SK-N-SH (cell line): ENCODE data around the gene PDLIM5. TPM values are rescaled to one million over a fixed set of nuclear protein-coding genes. Genes with fewer than 3 reads are reported as not detected.

Source experiments
- CTCF ChIA-PET: fragments of 300-600, 350-600 bp; formaldehyde crosslinking; extraction: SDS; loops from one replicate; lab custom pipeline; 2021; lab: Yijun Ruan, JAX
- POLR2A ChIA-PET: fragments of 350-600 bp; sonication (Branson Sonifier 250); formaldehyde crosslinking; extraction: SDS; loops from one replicate; lab custom pipeline; 2020; ENCODE audit warnings: antibody characterized with exemption, inconsistent platforms; lab: Yijun Ruan, JAX
- DNase-seq: peaks from one replicate; pipeline ENCODE4 v3.0.0; 2012
- H2AFZ ChIP-seq: fragments of 200-600 bp; sonication (generic); 2 replicates; pipeline ENCODE4 v1.8.1; 2016; ENCODE audit warnings: antibody characterized with exemption, mild to moderate bottlenecking, low read depth
- H3F3A ChIP-seq: fragments of 200-600 bp; sonication (generic); replicated peaks from 2 replicates; pipeline ENCODE3; 2016; ENCODE audit warnings: antibody characterized with exemption, mild to moderate bottlenecking; ENCODE audit not compliant: insufficient read depth
- H3K27ac ChIP-seq, 2 experiments: fragments of 200-500 bp in 1 of 2; fragments of 200-600 bp in 1 of 2; sonication (Bioruptor generic) in 1 of 2; sonication (generic), shearing (Covaris generic) in 1 of 2; 2 replicates each; pipeline versions ENCODE4 v1.5.1 to v1.6.1; 2014 to 2016; ENCODE audit warnings: low read depth in 2 of 2, inconsistent platforms in 1 of 2, low read length in 1 of 2, mild to moderate bottlenecking in 1 of 2, mixed read lengths in 1 of 2
- H3K27me3 ChIP-seq: fragments of 200-600 bp; sonication (generic), shearing (Covaris generic); 2 replicates; pipeline ENCODE4 v1.6.1; 2016; ENCODE audit warnings: mixed run types; ENCODE audit not compliant: insufficient read depth
- H3K36me3 ChIP-seq, 2 experiments: fragments of 200-500 bp in 1 of 2; fragments of 200-600 bp in 1 of 2; sonication (Bioruptor generic) in 1 of 2; sonication (generic) in 1 of 2; replicated peaks in 1 of 2; 2 replicates each; pipeline versions ENCODE3 to v1.5.1; 2014 to 2016; ENCODE audit warnings: low read length in 1 of 2, mild to moderate bottlenecking in 1 of 2; ENCODE audit not compliant: insufficient read depth in 2 of 2, control insufficient read depth in 1 of 2
- H3K4me1 ChIP-seq, 2 experiments: fragments of 200-500 bp in 1 of 2; fragments of 200-600 bp in 1 of 2; sonication (Bioruptor generic) in 1 of 2; sonication (generic), shearing (Covaris generic) in 1 of 2; 2 replicates each; pipeline versions ENCODE4 v1.5.1 to v1.6.1; 2014 to 2016; ENCODE audit warnings: low read depth in 1 of 2, low read length in 1 of 2, mixed run types in 1 of 2; ENCODE audit not compliant: insufficient read depth in 2 of 2, control insufficient read depth in 1 of 2
- H3K4me2 ChIP-seq: fragments of 200-600 bp; sonication (generic), shearing (Covaris generic); 2 replicates; pipeline ENCODE4 v1.6.1; 2017; ENCODE audit warnings: mixed run types
- H3K4me3 ChIP-seq, 2 experiments: fragments of 200-500 bp in 1 of 2; fragments of 200-600 bp in 1 of 2; sonication (Bioruptor generic) in 1 of 2; sonication (generic), shearing (Covaris generic) in 1 of 2; 2 replicates each; pipeline versions ENCODE4 v1.5.1 to v1.8.1; 2014 to 2016; ENCODE audit warnings: low read depth in 2 of 2, inconsistent platforms in 1 of 2, low read length in 1 of 2, mild to moderate bottlenecking in 1 of 2, mixed read lengths in 1 of 2, moderate library complexity in 1 of 2
- H3K79me2 ChIP-seq: fragments of 200-600 bp; sonication (generic); 2 replicates; pipeline ENCODE4 v1.8.1; 2017; ENCODE audit warnings: mild to moderate bottlenecking; ENCODE audit not compliant: insufficient read depth
- H3K9ac ChIP-seq: fragments of 200-600 bp; sonication (generic); 2 replicates; pipeline ENCODE4 v1.6.1; 2017; ENCODE audit warnings: mixed run types
- H3K9me2 ChIP-seq: fragments of 200-600 bp; sonication (generic); 2 replicates; pipeline ENCODE4 v1.6.1; 2017; ENCODE audit warnings: mixed run types
- H3K9me3 ChIP-seq: fragments of 200-600 bp; sonication (generic); 2 replicates; pipeline ENCODE4 v1.6.1; 2017; ENCODE audit warnings: mixed run types, mild to moderate bottlenecking, moderate library complexity
- H4K20me1 ChIP-seq: fragments of 200-600 bp; sonication (generic); 2 replicates; pipeline ENCODE4 v1.6.1; 2017; ENCODE audit warnings: mild to moderate bottlenecking, mixed run types; ENCODE audit not compliant: insufficient read depth
- CHD2 ChIP-seq: fragments of 150-350 bp; IDR thresholded peaks from 2 replicates; pipeline ENCODE4 v1.6.1; 2018; ENCODE audit warnings: low read length; ENCODE audit not compliant: partially characterized antibody
- EP300 ChIP-seq, 2 experiments: IDR thresholded peaks; 2 replicates each; pipeline versions ENCODE4 v1.4.0 to v1.6.1; 2012; ENCODE audit warnings: borderline replicate concordance in 1 of 2, low read depth in 1 of 2, low read length in 1 of 2
- FOSL2 ChIP-seq: IDR thresholded peaks from 2 replicates; pipeline ENCODE4 v1.4.0; 2012; ENCODE audit warnings: low read depth, mild to moderate bottlenecking, moderate library complexity, borderline replicate concordance
- FOXM1 ChIP-seq: IDR thresholded peaks from 2 replicates; pipeline ENCODE4 v1.4.0; 2012; ENCODE audit warnings: low read depth, mild to moderate bottlenecking
- MEF2A ChIP-seq: IDR thresholded peaks from 2 replicates; pipeline ENCODE4 v1.4.0; 2012; ENCODE audit warnings: low read depth, borderline replicate concordance
- MXI1 ChIP-seq: IDR thresholded peaks from 2 replicates; pipeline ENCODE4 v1.6.1; 2012; ENCODE audit warnings: mild to moderate bottlenecking, low read depth, low read length, improper control_type of control experiment
- NFIC ChIP-seq: IDR thresholded peaks from 2 replicates; pipeline ENCODE4 v1.4.0; 2012; ENCODE audit warnings: borderline replicate concordance
- RAD21 ChIP-seq: IDR thresholded peaks from 2 replicates; pipeline ENCODE4 v1.6.1; 2012; ENCODE audit warnings: mild to moderate bottlenecking, low read length
- REST ChIP-seq: IDR thresholded peaks from 2 replicates; pipeline ENCODE4 v1.6.1; 2012; ENCODE audit warnings: mild to moderate bottlenecking, low read depth, low read length, moderate library complexity
- SIN3A ChIP-seq: IDR thresholded peaks from 2 replicates; pipeline ENCODE4 v1.6.1; 2012; ENCODE audit warnings: low read depth, mild to moderate bottlenecking, low read length, moderate library complexity, borderline replicate concordance
- SMC3 ChIP-seq: IDR thresholded peaks from 2 replicates; pipeline ENCODE4 v1.6.1; 2012; ENCODE audit warnings: low read depth, low read length, improper control_type of control experiment
- TEAD4 ChIP-seq: IDR thresholded peaks from 2 replicates; pipeline ENCODE4 v1.4.0; 2012; ENCODE audit warnings: mild to moderate bottlenecking, borderline replicate concordance; ENCODE audit not compliant: insufficient read depth
- WGBS: methylation state at CpG from one replicate; pipeline ENCODE4 v1.1.6; 2017; ENCODE audit warnings: low lambda C conversion rate; 5-methylcytosine and 5-hydroxymethylcytosine counted together
- polyA plus RNA-seq, 3 experiments: library from polyadenylated mRNA; depleted of rRNA; stranded (reverse); fragments of >200 nt; gene quantifications; 2 replicates each; pipeline ENCODE4 v1.2.3, GENCODE V29; 2012
- TF ChIP-seq, protein P1 (sequence below): IDR thresholded peaks from 2 replicates; pipeline ENCODE4; 2012
- TF ChIP-seq, protein P2 (sequence below): IDR thresholded peaks from 2 replicates; pipeline ENCODE4 v1.4.0; 2012; ENCODE audit warnings: low read depth, borderline replicate concordance
- TF ChIP-seq, protein P3 (sequence below): IDR thresholded peaks from 2 replicates; pipeline ENCODE4 v1.4.0; 2012; ENCODE audit warnings: low read depth
- TF ChIP-seq, protein P4 (sequence below): IDR thresholded peaks from 2 replicates; pipeline ENCODE4 v1.4.0; 2012; ENCODE audit warnings: low read depth, borderline replicate concordance

PDLIM5 gene
- polyA plus RNA-seq, 1 of the 3 experiments (the other 2 are of a cell fraction), result 36.7 TPM

- TF ChIP-seq, protein P1, sequence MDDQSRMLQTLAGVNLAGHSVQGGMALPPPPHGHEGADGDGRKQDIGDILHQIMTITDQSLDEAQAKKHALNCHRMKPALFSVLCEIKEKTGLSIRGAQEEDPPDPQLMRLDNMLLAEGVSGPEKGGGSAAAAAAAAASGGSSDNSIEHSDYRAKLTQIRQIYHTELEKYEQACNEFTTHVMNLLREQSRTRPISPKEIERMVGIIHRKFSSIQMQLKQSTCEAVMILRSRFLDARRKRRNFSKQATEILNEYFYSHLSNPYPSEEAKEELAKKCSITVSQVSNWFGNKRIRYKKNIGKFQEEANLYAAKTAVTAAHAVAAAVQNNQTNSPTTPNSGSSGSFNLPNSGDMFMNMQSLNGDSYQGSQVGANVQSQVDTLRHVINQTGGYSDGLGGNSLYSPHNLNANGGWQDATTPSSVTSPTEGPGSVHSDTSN, result no peak
- TF ChIP-seq, protein P2, sequence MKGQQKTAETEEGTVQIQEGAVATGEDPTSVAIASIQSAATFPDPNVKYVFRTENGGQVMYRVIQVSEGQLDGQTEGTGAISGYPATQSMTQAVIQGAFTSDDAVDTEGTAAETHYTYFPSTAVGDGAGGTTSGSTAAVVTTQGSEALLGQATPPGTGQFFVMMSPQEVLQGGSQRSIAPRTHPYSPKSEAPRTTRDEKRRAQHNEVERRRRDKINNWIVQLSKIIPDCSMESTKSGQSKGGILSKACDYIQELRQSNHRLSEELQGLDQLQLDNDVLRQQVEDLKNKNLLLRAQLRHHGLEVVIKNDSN, result no peak
- TF ChIP-seq TEAD4 (no peak), RAD21 (no peak)
- TF ChIP-seq, protein P3, sequence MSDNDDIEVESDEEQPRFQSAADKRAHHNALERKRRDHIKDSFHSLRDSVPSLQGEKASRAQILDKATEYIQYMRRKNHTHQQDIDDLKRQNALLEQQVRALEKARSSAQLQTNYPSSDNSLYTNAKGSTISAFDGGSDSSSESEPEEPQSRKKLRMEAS, result no peak
- TF ChIP-seq, all 33 proteins: peak for 0
Measured at GRCh38 chr4:94408549-94409374, 43.0 kb upstream of the PDLIM5 start (continued).

- no peak overlapping the region; a peak in 1 of 4 replicates for H3K27ac ChIP-seq
- H3K4me3 ChIP-seq, result no peak overlapping the region
- peaks cover 0 to 53% of the 10 kb centered on the region in 2 experiments; a peak in 3 of 4 replicates for H3K4me1 ChIP-seq
- TF ChIP-seq FOSL2 (no peak), SMC3 (no peak), CHD2 (no peak), REST (no peak), MXI1 (no peak), SIN3A (no peak), TEAD4 (no peak), NFIC (no peak), EP300 (IDR thresholded peaks at IDR 0.05; ENCODE audit: borderline replicate concordance in 1 of 2, low read depth in 1 of 2, low read length in 1 of 2) (no peak), MEF2A (no peak), FOXM1 (no peak)
- TF ChIP-seq, protein P4, sequence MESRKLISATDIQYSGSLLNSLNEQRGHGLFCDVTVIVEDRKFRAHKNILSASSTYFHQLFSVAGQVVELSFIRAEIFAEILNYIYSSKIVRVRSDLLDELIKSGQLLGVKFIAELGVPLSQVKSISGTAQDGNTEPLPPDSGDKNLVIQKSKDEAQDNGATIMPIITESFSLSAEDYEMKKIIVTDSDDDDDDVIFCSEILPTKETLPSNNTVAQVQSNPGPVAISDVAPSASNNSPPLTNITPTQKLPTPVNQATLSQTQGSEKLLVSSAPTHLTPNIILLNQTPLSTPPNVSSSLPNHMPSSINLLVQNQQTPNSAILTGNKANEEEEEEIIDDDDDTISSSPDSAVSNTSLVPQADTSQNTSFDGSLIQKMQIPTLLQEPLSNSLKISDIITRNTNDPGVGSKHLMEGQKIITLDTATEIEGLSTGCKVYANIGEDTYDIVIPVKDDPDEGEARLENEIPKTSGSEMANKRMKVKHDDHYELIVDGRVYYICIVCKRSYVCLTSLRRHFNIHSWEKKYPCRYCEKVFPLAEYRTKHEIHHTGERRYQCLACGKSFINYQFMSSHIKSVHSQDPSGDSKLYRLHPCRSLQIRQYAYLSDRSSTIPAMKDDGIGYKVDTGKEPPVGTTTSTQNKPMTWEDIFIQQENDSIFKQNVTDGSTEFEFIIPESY, result no peak
- no peak overlapping the region for H2AFZ ChIP-seq
- no peaks in the 10 kb centered on the region for H3K27me3 ChIP-seq
- no peak overlapping the region for H3K9ac ChIP-seq
- H3K79me2 ChIP-seq, result no peaks in the 10 kb centered on the region
- no peaks in the 10 kb centered on the region for H3K9me3 ChIP-seq
- H3F3A ChIP-seq, result peaks cover 18% of the 10 kb centered on the region
- WGBS, result 100% methylated on average over 1 of the region's 1 CpG
- POLR2A ChIA-PET, result no interaction called here
- DNase-seq, result no peak
- no peak overlapping the region for H3K4me2 ChIP-seq
- CTCF ChIA-PET, result interaction anchor here (0.9 to 3.7 kb wide), 2 partner anchors 9 to 104 kb away, joined by 3 to 17 read pairs; no protein-coding TSS in a partner anchor
- no peaks in the 10 kb centered on the region for H4K20me1 ChIP-seq
- no peaks in the 10 kb centered on the region for H3K9me2 ChIP-seq
- H3K36me3 ChIP-seq, result no peaks in the 10 kb centered on the region
Measured at GRCh38 chr4:94409375-94409679, 42.4 kb upstream of the PDLIM5 start.
